Activated CD4-positive, alpha-beta T cell treated with anti-CD3 and anti-CD28 coated beads for 48 hours (primary cell): Measurements from ENCODE around the gene RIMBP2.

Source experiments
- DNase-seq: peaks from one replicate; pipeline ENCODE4 v3.0.0-alpha.2; 2020

Gene RIMBP2

GRCh38 chr12:130525384-130526172, 190.5 kb downstream of the RIMBP2 start:
- DNase-seq = no peak

- no peak for DNase-seq
Measured at GRCh38 chr12:130524759-130525158, 191.3 kb downstream of the RIMBP2 start.

DNA sequence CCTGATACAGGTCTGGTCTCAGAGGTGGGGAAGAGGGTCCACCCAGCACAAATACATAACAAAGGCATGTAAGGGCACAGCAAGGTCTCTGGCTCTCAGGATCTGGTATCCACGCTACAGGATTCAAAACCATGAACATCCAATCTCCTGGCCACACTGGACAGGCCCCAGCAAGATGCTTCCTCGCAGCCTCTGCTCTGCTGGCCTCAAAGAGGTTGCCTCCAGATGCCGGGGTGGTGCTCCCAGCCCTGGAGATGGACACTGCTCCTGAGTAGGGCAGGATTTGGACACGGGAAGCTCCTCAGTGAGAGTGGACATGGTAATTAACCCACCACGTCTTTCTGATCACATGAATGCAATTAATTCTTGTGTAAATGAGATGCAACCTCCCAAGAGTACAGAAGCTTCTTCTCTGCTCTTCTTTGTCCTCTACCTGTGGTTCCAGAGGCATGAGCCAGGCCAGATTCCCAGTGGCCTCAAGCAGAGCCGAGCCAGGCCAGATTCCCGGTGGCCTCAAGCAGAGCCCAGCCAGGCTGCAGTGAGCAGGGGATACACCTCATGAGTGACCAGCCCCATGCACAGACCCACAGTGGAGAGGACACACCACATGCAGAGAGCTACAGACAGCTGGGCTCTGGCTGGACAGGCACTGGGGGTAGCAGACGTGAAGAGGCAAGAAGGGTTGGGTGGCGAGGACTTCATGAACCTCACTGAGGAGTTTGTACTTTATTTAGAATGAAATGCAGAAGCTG, 192.1 kb downstream of the RIMBP2 start:
- no peak for DNase-seq

- no peak for DNase-seq
Measured at GRCh38 chr12:130523208-130523607, 192.9 kb downstream of the RIMBP2 start.

DNA sequence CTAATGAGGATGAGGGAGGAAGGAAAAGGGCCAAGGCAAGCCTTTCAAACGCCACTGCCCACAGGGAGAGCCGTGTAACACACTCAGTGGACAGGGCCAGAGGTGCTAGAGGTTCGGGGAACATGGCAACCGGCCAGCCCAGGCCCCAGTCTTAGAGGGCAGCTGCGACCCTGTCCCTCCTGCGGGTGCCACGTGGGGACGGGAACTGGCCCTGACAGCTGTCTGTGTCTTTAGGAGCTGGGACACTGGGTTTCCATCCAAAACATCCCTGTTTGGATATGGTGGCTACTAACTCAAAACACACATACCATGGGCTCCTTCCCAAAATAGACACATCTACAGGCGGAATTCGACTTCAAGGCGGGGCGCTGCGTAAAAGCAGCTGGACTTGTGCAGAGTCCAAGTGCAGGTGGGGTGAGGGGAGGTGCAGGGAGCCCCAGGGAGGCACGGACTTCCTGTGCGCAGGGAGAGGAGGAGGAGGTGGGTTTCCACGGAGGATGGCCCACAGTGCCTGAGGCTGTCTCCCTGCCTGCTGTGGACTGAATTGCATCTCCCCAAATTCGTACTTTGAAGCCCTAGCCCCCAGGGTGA, 193.8 kb downstream of the RIMBP2 start:
- DNase-seq = no peak

- no peak for DNase-seq
Measured at GRCh38 chr12:130521375-130522124, 194.5 kb downstream of the RIMBP2 start.

GRCh38 chr12:130520784-130521183, 195.3 kb downstream of the RIMBP2 start:
- DNase-seq = no peak

DNA sequence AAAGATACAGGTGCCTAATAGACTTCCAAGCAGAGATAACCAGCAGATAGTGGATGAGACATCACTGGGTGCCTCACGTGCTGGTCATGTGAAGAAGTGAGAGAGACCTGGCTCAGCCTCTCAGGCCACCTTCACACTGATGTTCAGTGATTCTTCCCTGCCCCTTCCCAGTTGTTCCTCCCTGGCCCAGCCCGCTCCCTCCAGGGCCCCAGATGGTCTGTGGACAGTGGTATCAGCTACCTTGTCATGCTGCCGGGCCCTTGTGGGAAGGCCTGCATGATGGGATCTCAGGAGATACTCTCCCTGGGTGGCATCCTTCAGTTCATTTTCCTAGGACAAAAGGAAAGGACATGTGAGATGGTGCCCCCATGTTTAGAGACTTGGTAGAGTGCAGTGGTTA, 198.5 kb downstream of the RIMBP2 start:
- DNase-seq = no peak

GRCh38 chr12:130514149-130514551, 201.9 kb downstream of the RIMBP2 start:
- DNase-seq = no peak

- no peak for DNase-seq
Measured at GRCh38 chr12:130513556-130513955, 202.5 kb downstream of the RIMBP2 start.

GRCh38 chr12:130511285-130511684, 204.8 kb downstream of the RIMBP2 start:
- no peak for DNase-seq

GRCh38 chr12:130509454-130509853, 206.6 kb downstream of the RIMBP2 start:
- DNase-seq = no peak

DNA sequence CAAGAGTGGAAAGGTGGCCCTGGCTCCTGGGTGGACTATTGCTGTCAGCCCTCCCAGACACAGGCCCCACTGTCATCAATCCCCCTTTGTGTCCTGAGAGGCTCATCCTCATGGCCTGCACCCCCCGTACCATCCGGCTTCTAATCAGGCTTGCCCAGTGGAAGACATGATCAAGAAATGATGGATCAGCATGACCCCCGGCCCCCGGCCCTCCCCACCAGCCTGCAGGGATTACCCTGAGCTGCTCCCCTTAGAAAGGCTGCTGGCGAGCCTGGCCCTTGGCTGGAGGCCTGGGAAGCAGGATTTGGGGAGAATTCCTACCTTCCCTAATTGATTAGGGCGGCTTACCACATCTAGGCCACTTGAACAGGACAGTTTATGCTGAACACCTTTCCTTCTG, 207.3 kb downstream of the RIMBP2 start:
- DNase-seq = no peak

DNA sequence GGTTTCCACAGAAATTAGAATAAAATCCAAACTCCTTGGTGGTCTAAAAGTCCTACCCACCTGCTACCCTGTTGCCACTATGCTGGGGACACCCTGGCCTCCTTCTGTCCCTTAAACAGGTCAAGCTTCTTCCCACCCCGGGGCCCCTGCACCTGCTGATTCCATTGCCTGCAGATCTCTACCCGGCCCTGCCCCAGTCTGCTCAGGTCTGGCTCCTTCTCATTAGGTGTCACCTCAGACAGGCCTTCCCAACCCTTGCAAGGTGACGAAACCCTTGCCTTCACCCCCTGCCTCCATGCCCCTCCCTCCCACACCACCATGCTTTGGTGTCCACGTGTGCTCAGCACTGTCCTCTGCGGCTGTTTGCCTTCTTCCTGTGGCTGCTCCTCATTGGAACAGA, 207.8 kb downstream of the RIMBP2 start:
- DNase-seq = no peak

GRCh38 chr12:130506844-130507243, 209.3 kb downstream of the RIMBP2 start:
- DNase-seq = no peak

DNA sequence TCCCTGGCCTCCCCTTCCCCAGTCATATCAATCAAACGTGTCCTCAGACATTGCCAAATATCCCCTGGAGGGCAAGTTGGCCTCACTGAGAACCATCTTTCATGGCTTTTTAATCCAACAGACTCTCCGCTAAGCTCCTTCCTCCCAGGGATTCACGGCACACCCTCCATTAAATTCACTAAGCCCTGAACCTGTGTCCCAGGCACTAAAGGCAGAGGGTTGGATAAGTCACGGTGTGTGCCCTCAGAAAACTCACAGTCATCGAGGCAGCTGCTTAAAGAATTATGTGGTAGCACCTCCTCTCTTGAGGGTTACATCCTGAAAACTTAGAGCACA, 211.3 kb downstream of the RIMBP2 start:
- DNase-seq = no peak

- DNase-seq = no peak
Measured at GRCh38 chr12:130504110-130504839, 211.8 kb downstream of the RIMBP2 start.

DNA sequence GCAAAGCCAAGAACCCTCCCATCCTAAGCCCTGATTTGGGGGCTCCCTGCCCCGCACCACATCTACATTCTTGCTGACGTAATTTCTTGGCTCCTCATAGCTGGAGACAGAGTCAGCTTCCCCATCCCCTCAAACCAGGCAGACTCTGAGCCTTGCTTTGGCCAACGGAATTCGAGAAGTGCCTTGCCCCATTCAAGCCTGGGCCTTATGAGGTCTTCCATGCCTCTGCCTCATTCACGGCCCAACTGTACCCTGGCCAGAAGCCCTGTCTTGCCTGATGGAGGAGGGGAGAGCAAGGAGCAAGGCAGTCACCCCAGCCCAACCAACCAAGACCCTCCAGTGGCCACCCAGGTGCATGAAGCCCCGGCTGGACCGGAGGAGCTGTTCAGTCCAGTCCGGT, 214.3 kb downstream of the RIMBP2 start:
- no peak for DNase-seq

GRCh38 chr12:130500835-130501330, 215.2 kb downstream of the RIMBP2 start:
- no peak for DNase-seq

DNA sequence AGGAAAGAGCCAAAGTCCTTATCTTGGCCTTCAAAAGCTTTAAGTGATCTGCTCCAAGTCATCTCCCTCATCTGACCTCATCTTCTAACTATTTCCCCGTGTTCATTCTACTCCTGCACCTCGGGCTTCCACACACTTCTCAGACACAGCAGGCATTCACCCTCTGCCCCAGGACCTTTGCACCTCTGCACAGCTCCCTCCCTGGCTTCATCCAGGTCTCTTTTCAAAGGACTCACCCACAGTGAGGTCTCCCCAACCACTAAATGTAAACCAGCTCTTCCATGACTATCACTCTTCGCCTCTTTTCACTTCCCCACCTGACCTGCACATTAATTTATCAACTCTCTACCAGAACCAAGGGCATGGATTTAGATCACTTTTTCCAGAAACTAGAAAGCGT, 216.6 kb downstream of the RIMBP2 start:
- no peak for DNase-seq

DNA sequence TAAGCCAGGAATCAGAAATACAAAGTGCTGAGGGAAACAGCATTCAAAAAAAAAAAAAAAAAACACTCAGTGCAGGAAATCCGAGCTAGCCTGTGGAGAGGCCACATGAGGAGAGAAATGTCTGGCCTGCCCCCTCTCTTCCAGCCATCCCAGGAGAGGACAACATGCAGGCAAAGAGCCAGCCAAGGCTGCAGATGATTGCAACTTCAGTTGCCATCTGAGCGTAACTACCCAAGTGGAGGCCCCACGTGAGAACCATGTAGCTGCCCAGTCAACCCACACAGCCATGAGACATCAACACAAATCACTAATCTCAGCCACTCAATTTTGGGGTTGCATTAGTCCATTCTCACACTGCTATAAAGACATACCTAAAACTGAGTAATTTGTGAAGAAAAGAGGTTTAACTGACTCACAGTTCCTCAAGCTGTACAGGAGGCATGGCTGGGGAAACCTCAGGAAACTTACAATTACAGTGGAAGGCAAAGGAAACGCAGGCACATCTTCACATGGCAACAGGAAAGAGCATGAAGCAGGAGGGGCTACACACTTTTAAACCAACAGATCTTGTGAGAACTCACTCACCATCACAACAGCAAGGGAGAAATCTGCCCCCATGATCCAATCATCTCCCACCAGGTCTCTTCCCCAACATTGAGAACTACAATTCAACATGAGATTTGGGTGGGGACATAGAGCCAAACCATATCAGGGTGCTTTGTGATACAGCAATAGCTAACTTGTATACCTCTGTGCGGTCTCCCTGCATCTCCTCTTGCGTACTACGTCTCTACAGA, 217.3 kb downstream of the RIMBP2 start:
- no peak for DNase-seq

GRCh38 chr12:130497991-130498390, 218.1 kb downstream of the RIMBP2 start:
- DNase-seq = no peak
